Activated naive CD4-positive, alpha-beta T cell treated with Interleukin-2 at 50 U/mL for 16 hours (primary cell): ENCODE results near the gene C1orf146.
"Not testable (repeated sequence)": the region's sequence is repeated elsewhere in the genome, so short reads cannot be mapped to it uniquely, and the experiment has no call there.

Source experiments
- DNase-seq: peaks from one replicate; pipeline ENCODE4 v3.0.0-alpha.2; 2020

The C1orf146 gene

GRCh38 chr1:92217721-92218120 is at the start of gene C1orf146:
Gene C1orf146 (plus strand): TSS chr1:92217915. CDS start chr1:92231421, 13,506 bp downstream.
- DNase-seq: no peak

- DNase-seq: no peak
Measured at GRCh38 chr1:92168657-92169056, 49.1 kb upstream of the C1orf146 start.

- no peak for DNase-seq
Measured at GRCh38 chr1:92169214-92170005, 48.3 kb upstream of the C1orf146 start.

GRCh38 chr1:92184632-92185031 is 33.1 kb upstream of the C1orf146 start:
- DNase-seq: no peak

- DNase-seq: no peak
Measured at GRCh38 chr1:92186081-92186480, 31.6 kb upstream of the C1orf146 start.

- no peak for DNase-seq
Measured at GRCh38 chr1:92188436-92189255, 29.1 kb upstream of the C1orf146 start.

GRCh38 chr1:92191726-92192125 is 26.0 kb upstream of the C1orf146 start:
- DNase-seq: no peak

- no peak for DNase-seq
Measured at GRCh38 chr1:92192246-92192645, 25.5 kb upstream of the C1orf146 start.

- no peak for DNase-seq
Measured at GRCh38 chr1:92194511-92194910, 23.2 kb upstream of the C1orf146 start.

- DNase-seq: no peak
Measured at GRCh38 chr1:92201973-92202372, 15.7 kb upstream of the C1orf146 start.

GRCh38 chr1:92203105-92203504 is 14.6 kb upstream of the C1orf146 start:
- DNase-seq: no peak

GRCh38 chr1:92210701-92211100 is 7.0 kb upstream of the C1orf146 start:
- no peak for DNase-seq

GRCh38 chr1:92211166-92211565 is 6.5 kb upstream of the C1orf146 start:
- no peak for DNase-seq

GRCh38 chr1:92218559-92218958 is 844 bp downstream of the C1orf146 start:
- DNase-seq: no peak

GRCh38 chr1:92219028-92219427 is 1.3 kb downstream of the C1orf146 start:
- DNase-seq: no peak

- no peak for DNase-seq
Measured at GRCh38 chr1:92228401-92228800, 10.7 kb downstream of the C1orf146 start.

- no peak for DNase-seq
Measured at GRCh38 chr1:92230736-92231135, 13.0 kb downstream of the C1orf146 start.

GRCh38 chr1:92240034-92240433 is 22.3 kb downstream of the C1orf146 start:
- DNase-seq: no peak

- no peak for DNase-seq
Measured at GRCh38 chr1:92244376-92244775, 26.7 kb downstream of the C1orf146 start.

GRCh38 chr1:92254714-92255113 is 37.0 kb downstream of the C1orf146 start:
- not testable (repeated sequence) for DNase-seq

GRCh38 chr1:92259350-92259749 is 41.6 kb downstream of the C1orf146 start:
- DNase-seq: no peak

GRCh38 chr1:92262516-92262915 is 44.8 kb downstream of the C1orf146 start:
- no peak for DNase-seq

GRCh38 chr1:92273039-92273438 is 55.3 kb downstream of the C1orf146 start:
- DNase-seq: no peak

- no peak for DNase-seq
Measured at GRCh38 chr1:92274939-92275338, 57.2 kb downstream of the C1orf146 start.
